ENCODE measurements around the gene EFCAB8.

Gene EFCAB8

DNA sequence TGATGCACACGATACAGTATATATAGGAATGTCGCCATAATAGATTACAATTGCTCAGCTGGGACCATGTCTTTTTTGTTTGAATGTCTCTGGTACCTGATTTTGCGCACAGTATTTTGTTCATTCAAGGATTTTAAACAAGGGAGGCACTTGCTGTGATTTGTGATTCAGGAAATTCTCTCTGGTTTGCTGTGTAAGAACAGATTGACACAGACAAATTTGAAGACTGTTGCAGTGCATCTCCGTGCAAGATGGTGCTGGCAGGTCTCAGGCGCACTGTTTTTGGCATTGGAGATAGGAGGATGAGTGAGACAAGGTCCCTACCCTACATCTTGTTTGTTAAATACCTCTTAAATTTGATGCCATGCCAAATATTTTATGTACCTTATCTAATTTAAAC is 36.5 kb upstream of the EFCAB8 start:
- in situ Hi-C loops (cut with HindIII; ENCODE audit: low sequenced_read_pairs): no loop called here
- DNase-seq (ENCODE audit: low read depth): no peak
- TF ChIP-seq, protein P1, sequence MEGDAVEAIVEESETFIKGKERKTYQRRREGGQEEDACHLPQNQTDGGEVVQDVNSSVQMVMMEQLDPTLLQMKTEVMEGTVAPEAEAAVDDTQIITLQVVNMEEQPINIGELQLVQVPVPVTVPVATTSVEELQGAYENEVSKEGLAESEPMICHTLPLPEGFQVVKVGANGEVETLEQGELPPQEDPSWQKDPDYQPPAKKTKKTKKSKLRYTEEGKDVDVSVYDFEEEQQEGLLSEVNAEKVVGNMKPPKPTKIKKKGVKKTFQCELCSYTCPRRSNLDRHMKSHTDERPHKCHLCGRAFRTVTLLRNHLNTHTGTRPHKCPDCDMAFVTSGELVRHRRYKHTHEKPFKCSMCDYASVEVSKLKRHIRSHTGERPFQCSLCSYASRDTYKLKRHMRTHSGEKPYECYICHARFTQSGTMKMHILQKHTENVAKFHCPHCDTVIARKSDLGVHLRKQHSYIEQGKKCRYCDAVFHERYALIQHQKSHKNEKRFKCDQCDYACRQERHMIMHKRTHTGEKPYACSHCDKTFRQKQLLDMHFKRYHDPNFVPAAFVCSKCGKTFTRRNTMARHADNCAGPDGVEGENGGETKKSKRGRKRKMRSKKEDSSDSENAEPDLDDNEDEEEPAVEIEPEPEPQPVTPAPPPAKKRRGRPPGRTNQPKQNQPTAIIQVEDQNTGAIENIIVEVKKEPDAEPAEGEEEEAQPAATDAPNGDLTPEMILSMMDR (IDR thresholded peaks at IDR 0.05; ENCODE audit: low read depth, low read length, missing control alignments): no peak
- no peak overlapping the region for H3K4me3 ChIP-seq (ENCODE audit: low read depth, low read length)

DNA sequence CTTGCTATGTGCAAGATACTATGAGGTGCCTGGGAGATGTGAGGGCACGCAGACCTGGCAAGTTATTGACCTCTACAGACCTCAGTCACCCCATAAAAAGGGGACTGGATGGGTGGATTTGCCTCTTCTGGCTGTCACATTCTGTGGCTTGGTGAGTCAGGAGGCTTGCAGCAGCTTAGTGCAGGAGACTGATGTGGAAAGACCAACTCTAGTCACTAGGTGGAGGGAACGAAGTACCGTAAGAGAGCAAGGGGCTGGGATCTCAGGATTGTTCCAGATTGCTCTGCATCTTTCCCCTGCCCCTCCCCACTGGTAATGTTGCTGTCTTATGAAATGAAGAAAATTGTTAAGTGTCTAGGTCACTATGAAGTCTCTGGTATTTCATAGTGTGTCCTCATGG is 35.6 kb upstream of the EFCAB8 start:
- in situ Hi-C loops (cut with HindIII; ENCODE audit: low sequenced_read_pairs): no loop called here
- DNase-seq (ENCODE audit: low read depth): peak; percentile 16
- TF ChIP-seq, protein P1 (IDR thresholded peaks at IDR 0.05; ENCODE audit: low read depth, low read length, missing control alignments): peak; percentile 26
- H3K4me3 ChIP-seq (ENCODE audit: low read depth, low read length): no peak overlapping the region

DNA sequence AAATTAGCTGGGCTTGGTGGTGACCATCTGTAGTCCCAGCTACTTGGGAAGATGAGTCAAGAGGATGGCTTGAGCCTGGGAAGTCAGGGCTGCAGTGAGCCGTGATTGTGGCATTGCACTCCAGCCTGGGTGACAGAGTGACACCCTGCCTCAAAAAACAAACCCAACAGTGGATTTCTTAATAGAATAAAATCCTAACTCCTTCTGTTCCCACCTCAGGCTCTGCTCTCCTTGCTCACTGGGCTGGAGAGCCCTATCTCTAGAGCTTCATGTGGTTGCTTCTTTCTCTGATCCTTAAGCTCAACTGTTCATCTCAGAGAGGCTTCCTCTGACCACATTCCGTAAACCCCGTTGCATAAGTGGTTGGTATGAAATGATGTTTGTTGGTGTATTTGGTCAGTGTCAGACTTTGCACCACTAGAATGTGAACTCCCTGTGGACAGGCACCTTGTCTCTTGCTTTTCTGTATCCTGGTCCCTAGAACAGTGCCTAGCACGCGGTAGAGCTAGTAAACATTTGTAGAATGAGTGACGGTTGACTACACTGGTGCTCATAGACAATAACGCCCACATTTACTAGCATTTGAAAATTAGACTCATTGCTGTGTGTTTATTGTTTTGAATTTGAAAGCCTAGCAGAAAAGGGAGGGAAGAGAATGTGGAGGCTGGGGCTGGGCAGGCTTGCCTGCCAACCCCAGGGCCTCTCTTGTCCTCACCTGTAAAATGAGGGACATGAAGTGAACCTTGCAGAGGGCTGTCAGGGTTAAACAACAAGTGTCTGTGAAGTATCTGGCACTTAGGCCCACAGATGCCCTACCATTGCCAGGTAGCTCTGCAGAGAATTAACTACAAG is 34.8 kb upstream of the EFCAB8 start:
- TF ChIP-seq, protein P1 (IDR thresholded peaks at IDR 0.05; ENCODE audit: low read depth, low read length, missing control alignments): no peak
- in situ Hi-C loops (cut with HindIII; ENCODE audit: low sequenced_read_pairs): no loop called here
- H3K4me3 ChIP-seq (ENCODE audit: low read depth, low read length): no peak overlapping the region
- DNase-seq (ENCODE audit: low read depth): no peak

DNA sequence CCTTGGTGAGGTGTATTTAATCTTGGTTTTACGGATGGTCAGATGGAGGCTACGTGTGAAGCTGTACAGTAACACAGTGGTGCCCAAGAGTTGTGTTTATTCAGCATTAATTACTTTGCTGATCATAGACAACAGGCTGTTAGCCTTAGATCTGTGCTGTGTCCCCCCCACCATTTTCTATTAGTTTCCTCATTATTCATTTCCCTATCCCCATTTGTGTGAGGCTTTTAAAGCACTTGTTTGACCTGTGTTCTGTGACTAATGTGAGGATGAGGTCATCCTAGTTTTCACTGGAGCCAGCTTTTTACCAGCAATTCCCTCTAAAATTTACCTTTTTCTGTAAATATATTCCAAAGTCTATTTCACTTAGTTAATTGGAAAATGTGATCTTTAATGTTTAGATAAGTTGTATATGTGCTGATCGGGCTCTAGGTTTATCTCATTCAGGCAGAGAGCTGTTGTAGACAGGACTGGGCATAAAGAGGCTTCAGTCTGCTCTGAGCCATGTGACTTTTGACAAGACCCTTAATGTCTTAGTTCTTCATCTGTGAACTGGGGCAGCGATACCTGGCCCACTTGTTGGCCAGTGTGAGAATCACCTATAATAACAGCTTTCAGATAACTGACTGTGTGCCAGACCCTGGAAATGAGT is 30.6 kb upstream of the EFCAB8 start:
- in situ Hi-C loops (cut with HindIII; ENCODE audit: low sequenced_read_pairs): no loop called here
- TF ChIP-seq, protein P1 (IDR thresholded peaks at IDR 0.05; ENCODE audit: low read depth, low read length, missing control alignments): no peak

DNA sequence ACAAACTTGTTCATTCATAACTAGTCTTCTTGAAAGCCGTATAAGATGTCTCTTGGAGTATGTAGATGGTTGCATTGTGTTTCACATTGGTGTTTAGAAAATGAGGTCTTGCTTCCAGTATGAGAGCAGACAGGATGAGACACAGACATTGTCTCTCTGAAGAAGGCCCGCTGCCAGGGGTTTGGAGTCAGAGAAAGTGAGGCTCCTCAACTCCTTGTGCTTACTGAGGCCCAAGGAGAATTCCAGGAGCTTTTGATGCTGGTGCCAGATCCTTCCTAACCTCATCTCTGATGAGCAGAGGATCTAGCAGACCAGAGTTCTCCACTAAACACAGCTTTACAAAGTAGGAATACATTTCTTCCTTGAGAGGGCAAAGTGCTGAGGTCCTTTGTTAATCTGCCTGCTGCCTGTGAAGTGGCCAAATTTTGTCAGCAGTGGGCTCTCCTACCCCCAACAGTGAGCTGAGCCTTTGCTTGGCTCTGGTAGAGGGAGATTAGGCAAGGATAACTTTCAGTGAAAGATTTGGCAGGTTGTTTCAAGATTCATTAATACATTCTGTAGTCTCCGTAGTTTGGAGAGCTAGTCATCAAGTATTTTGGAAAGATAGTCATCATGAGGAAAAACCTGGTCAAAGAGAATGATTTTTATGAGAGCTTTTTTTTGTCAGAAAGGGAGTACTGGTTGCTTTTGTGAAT is 29.3 kb upstream of the EFCAB8 start:
- no peak for DNase-seq (ENCODE audit: low read depth)
- no peak overlapping the region for H3K4me3 ChIP-seq (ENCODE audit: low read depth, low read length)
- in situ Hi-C loops (cut with HindIII; ENCODE audit: low sequenced_read_pairs): no loop called here
- TF ChIP-seq, protein P1 (IDR thresholded peaks at IDR 0.05; ENCODE audit: low read depth, low read length, missing control alignments): no peak

More for the DNA sequence above, 30.6 kb upstream of the EFCAB8 start:
- H3K4me3 ChIP-seq (ENCODE audit: low read depth, low read length): no peak overlapping the region
- DNase-seq (ENCODE audit: low read depth): no peak

DNA sequence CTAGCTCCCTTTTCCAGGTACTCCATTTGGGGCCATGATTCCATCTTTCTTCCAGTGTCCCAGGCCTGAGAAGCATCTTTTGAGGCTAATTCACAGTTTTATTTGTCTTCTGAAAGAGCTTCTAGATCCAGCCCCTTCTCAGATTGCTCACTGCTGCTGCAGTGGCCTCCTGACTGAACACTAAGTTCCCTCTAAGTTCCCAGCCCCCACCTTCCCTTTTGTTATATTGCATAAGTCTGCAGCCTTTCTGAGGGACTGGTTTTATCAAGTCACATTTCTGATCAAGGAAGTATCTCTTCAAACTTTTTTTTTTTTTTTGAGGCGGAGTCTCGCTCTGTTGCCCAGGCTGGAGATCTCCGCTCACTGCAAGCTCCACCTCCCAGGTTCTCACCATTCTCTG is 28.3 kb upstream of the EFCAB8 start:
- no peak for DNase-seq (ENCODE audit: low read depth)
- TF ChIP-seq, protein P1 (IDR thresholded peaks at IDR 0.05; ENCODE audit: low read depth, low read length, missing control alignments): no peak
- in situ Hi-C loops (cut with HindIII; ENCODE audit: low sequenced_read_pairs): no loop called here
- no peak overlapping the region for H3K4me3 ChIP-seq (ENCODE audit: low read depth, low read length)
